Gastrocnemius medialis (tissue), 4 donors: ENCODE measurements around the gene ACBD5. TPM values are rescaled to one million over a fixed set of nuclear protein-coding genes. Genes with fewer than 3 reads are reported as not detected.

Experiments
- ATAC-seq, 2 donors: fragments of 150-250 bp; one replicate each; pipeline ENCODE4 v1.9.1; 2016
- DNase-seq, 2 donors: peaks; one replicate each; pipeline ENCODE4 v3.0.0-alpha.2; 2019
- H3K27ac ChIP-seq, 4 donors: fragments of 200-600 bp; sonication (generic); 1 replicate in 1 of 4; 2 replicates in 3 of 4; pipeline ENCODE4 v1.5.1; 2016 to 2018; ENCODE audit warnings: mild to moderate bottlenecking in 2 of 4, moderate library complexity in 1 of 4
- H3K27me3 ChIP-seq, 3 donors: fragments of 200-600 bp; sonication (generic) in 2 of 3; 1 replicate in 1 of 3; 2 replicates in 2 of 3; pipeline versions ENCODE4 v1.5.1 to v1.6.0; 2016 to 2019; ENCODE audit warnings: mild to moderate bottlenecking in 1 of 3, moderate library complexity in 1 of 3
- H3K36me3 ChIP-seq, 2 donors: fragments of 200-600 bp; sonication (generic) in 1 of 2; one replicate each; pipeline ENCODE4 v1.5.1; 2017 to 2018
- H3K4me1 ChIP-seq, 2 donors: fragments of 200-600 bp; sonication (generic) in 1 of 2; one replicate each; pipeline ENCODE4 v1.5.1; 2016 to 2017; ENCODE audit warnings: mild to moderate bottlenecking in 2 of 2
- H3K4me3 ChIP-seq, 4 donors: fragments of 200-600 bp; sonication (generic) in 3 of 4; 1 replicate in 1 of 4; 2 replicates in 3 of 4; pipeline ENCODE4 v1.5.1; 2016 to 2019; ENCODE audit warnings: mild to moderate bottlenecking in 2 of 4
- H3K9me3 ChIP-seq, 3 donors: fragments of 200-600 bp; sonication (generic) in 2 of 3; 1 replicate in 1 of 3; 2 replicates in 2 of 3; pipeline ENCODE4 v1.5.1; 2016 to 2019
- POLR2A ChIP-seq, 2 donors: fragments of 450-650 bp; IDR thresholded peaks; one replicate each; pipeline ENCODE4 v1.6.1; 2017; ENCODE audit warnings: antibody characterized with exemption in 2 of 2, mild to moderate bottlenecking in 2 of 2, moderate library complexity in 2 of 2
- in situ Hi-C, 4 donors: fragments of 200-750 bp; cut with MboI; loops; one replicate each; pipeline versions ENCODE4 v1.15.0 to v1.8.0; 2017; ENCODE audit warnings: low sequenced_read_pairs in 4 of 4
- intact Hi-C: fragments of 100-400 bp; cut with DNase I; formaldehyde crosslinking; loops from one replicate; pipeline ENCODE4 v1.15.1; 2023; ENCODE audit warnings: low total_unique reads
- total RNA-seq, 4 donors: library from RNA; depleted of rRNA; stranded (reverse); fragments of >200 nt; gene quantifications; one replicate each; pipeline versions ENCODE4 v1.1.0 to v1.2.3, GENCODE V29; 2016
- TF ChIP-seq, protein P1 (sequence below), 5 experiments: fragments of 450-650 bp in 3 of 5; fragments of 200-600 bp in 2 of 5; sonication (generic) in 2 of 5; IDR thresholded peaks in 4 of 5; conservative IDR thresholded peaks in 1 of 5; 1 replicate in 4 of 5; 2 replicates in 1 of 5; pipeline ENCODE4 v1.5.1; 2016 to 2019; ENCODE audit warnings: antibody characterized with exemption in 5 of 5, mild to moderate bottlenecking in 3 of 5, moderate library complexity in 3 of 5

The ACBD5 gene
- total RNA-seq, 4 donors from 2014 or later: 24.0 to 37.4 (median 34.3) TPM

DNA sequence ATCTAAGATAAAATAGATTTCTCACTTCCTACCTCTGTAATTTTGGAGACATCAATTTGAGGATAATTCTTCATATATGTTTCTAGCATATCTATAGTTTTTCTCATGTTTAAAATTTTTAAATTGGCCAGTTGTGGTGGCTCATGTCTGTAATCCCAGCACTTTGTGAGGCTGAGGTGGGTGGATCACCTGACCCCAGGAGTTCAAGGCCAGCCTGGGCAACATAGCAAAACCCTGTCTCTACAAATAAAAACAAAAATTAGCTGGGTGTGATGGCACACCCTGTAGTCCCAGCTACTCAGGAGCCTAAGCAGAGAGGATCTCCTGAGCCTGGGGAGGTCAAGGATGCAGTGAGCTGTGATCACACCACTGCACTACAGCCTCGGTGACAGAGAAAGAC, 4.9 kb downstream of the ACBD5 start:
- no peaks in the 10 kb centered on the region for H3K9me3 ChIP-seq
- H3K4me3 ChIP-seq: no peak overlapping the region
- peaks cover 0 to 38% of the 10 kb centered on the region in 2 donors for H3K36me3 ChIP-seq
- ATAC-seq (no peak), DNase-seq (no peak)
- in situ Hi-C loops: loop anchor here in 3 of 4 donors (10.0 to 25.0 kb wide), 3 partner anchors 269 to 373 kb away; partner anchors contain the start of genes RAB18 (in 2 of the 3) and ABI1 (in 1 of the 3)
- intact Hi-C loops: no loop called here
- peaks cover 5 to 13% of the 10 kb centered on the region in 2 donors for H3K4me1 ChIP-seq
- TF ChIP-seq, protein P1, sequence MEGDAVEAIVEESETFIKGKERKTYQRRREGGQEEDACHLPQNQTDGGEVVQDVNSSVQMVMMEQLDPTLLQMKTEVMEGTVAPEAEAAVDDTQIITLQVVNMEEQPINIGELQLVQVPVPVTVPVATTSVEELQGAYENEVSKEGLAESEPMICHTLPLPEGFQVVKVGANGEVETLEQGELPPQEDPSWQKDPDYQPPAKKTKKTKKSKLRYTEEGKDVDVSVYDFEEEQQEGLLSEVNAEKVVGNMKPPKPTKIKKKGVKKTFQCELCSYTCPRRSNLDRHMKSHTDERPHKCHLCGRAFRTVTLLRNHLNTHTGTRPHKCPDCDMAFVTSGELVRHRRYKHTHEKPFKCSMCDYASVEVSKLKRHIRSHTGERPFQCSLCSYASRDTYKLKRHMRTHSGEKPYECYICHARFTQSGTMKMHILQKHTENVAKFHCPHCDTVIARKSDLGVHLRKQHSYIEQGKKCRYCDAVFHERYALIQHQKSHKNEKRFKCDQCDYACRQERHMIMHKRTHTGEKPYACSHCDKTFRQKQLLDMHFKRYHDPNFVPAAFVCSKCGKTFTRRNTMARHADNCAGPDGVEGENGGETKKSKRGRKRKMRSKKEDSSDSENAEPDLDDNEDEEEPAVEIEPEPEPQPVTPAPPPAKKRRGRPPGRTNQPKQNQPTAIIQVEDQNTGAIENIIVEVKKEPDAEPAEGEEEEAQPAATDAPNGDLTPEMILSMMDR (IDR thresholded peaks at IDR 0.05 in 4 of 5, conservative IDR thresholded peaks at IDR 0.05 in 1 of 5): no peak
- TF ChIP-seq POLR2A (IDR thresholded peaks at IDR 0.05): no peak
- H3K27ac ChIP-seq: no peak overlapping the region
- H3K27me3 ChIP-seq: no peaks in the 10 kb centered on the region

DNA sequence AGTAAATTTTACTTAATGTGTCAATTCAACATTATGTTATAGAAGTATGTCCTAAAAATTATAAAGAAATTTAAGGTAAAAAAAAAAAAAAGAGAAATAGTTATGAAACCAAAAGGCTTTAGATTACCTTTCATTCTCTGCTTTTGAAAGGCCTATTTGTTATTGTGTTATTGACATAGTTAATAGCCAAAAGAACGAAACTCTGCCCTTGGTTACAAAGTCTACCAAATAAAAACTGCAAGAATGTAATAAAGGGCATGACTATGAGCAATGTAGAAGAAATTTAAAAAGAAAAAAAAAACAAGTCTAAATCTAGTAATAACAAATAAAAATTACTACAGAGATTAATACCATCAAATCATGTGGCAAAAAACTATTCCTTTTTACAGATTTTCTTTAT, 10.6 kb downstream of the ACBD5 start:
- TF ChIP-seq POLR2A (IDR thresholded peaks at IDR 0.05): no peak
- TF ChIP-seq, protein P1 (IDR thresholded peaks at IDR 0.05 in 4 of 5, conservative IDR thresholded peaks at IDR 0.05 in 1 of 5): no peak
- H3K27me3 ChIP-seq: no peaks in the 10 kb centered on the region
- H3K9me3 ChIP-seq: no peaks in the 10 kb centered on the region
- intact Hi-C loops (no loop called here), in situ Hi-C loops (loop anchor here in 3 of 4 donors (10.0 to 25.0 kb wide), 3 partner anchors 275 to 368 kb away; partner anchors contain the start of genes RAB18 (in 2 of the 3) and ABI1 (in 1 of the 3))
- H3K4me1 ChIP-seq: no peaks in the 10 kb centered on the region
- DNase-seq (no peak), ATAC-seq (no peak)
- H3K36me3 ChIP-seq: peaks cover 0 to 37% of the 10 kb centered on the region in 2 donors
- H3K27ac ChIP-seq: no peak overlapping the region
- H3K4me3 ChIP-seq: no peak overlapping the region

DNA sequence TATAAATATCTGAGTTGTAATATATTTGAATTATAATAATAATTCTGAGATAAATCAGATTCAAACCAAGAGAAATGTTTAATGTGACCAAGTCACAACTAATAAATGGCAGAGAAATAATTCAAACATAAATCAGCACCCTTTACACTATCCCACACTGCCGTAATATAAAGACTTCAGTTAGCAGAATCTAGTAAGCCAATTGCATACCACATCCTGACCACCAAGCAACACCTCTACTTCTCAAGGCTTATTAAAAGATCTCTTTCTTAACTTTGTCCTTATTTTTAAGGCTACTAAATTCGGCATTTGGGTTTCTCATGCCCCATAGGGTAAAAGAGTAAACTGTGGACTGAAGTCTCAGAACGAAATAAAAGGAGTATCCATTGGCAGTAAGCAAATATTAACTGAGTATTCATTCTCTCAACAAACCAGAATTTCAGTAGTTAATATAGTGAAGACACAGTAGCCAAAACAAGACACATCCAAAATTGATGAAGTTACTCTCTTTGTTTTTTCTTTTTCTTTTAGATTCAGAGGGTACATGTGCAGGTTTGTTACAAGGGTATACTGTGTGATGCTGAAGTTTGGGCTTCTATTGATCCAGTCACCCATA, 14.8 kb downstream of the ACBD5 start:
- no peak overlapping the region for H3K27ac ChIP-seq
- H3K4me1 ChIP-seq: no peaks in the 10 kb centered on the region
- in situ Hi-C loops: loop anchor here in 3 of 4 donors (10.0 to 25.0 kb wide), 3 partner anchors 139 to 363 kb away; partner anchors contain the start of genes ABI1 (in 1 of the 3) and RAB18 (in 1 of the 3)
- TF ChIP-seq, protein P1 (IDR thresholded peaks at IDR 0.05 in 4 of 5, conservative IDR thresholded peaks at IDR 0.05 in 1 of 5): no peak
- TF ChIP-seq POLR2A (IDR thresholded peaks at IDR 0.05): no peak
- peaks cover 0 to 35% of the 10 kb centered on the region in 2 donors for H3K36me3 ChIP-seq
- no peaks in the 10 kb centered on the region for H3K9me3 ChIP-seq
- DNase-seq (no peak), ATAC-seq (no peak)
- intact Hi-C loops: no loop called here
- H3K4me3 ChIP-seq: no peak overlapping the region
- H3K27me3 ChIP-seq: no peaks in the 10 kb centered on the region

- Histone ChIP-seq H3K27me3 (no peaks in the 10 kb centered on the region), H3K4me3 (no peak overlapping the region), H3K9me3 (no peaks in the 10 kb centered on the region), H3K36me3 (peaks cover 0 to 28% of the 10 kb centered on the region in 2 donors), H3K4me1 (no peaks in the 10 kb centered on the region), H3K27ac (no peak overlapping the region)
- in situ Hi-C loops (loop anchor here in 3 of 4 donors (10.0 to 25.0 kb wide), 3 partner anchors 140 to 363 kb away; partner anchors contain the start of genes ABI1 (in 1 of the 3) and RAB18 (in 1 of the 3)), intact Hi-C loops (no loop called here)
- DNase-seq (no peak), ATAC-seq (no peak)
- TF ChIP-seq, protein P1 (IDR thresholded peaks at IDR 0.05 in 4 of 5, conservative IDR thresholded peaks at IDR 0.05 in 1 of 5): no peak
- no peak for TF ChIP-seq POLR2A (IDR thresholded peaks at IDR 0.05)
These were observed 15.5 kb downstream of the ACBD5 start for GRCh38 chr10:27225011-27225590.
